Measurements from ENCODE around the gene OR7G2.

The OR7G2 gene

DNA sequence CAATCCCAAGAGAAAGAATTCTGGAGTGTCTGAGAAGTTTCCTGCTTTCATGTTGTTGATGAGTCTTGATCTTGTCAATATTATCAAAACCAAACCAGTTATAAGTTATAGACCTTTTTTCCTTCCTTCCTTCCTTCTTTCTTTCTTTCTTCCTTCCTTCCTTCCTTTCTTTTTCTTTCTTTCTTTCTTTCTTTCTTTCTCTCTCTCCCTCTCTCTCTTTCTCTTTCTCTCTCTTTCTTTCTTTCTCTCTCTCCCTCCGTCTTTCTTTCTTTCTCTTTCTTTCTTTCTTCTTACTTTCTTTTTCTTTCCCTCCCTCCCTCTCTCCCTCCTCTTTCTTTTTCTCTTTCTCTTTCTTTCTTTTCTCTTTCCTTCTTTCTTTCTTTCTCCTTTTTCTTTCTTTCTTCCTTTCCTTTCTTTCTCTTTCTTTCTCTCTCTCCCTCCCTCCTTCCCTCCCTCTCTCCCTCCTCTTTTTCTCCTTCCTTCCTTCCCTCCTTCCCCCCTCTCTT is 19.7 kb upstream of the OR7G2 start, which contains the start of gene OR7G3:
Gene OR7G3 (minus strand): TSS at position 51 of the 506 bp plus-strand sequence. CDS start 0 bp downstream, at position 51.
- no peak for DNase-seq (ENCODE audit: extremely low read depth, low read depth)
- no peak for TF ChIP-seq CTCF (IDR thresholded peaks at IDR 0.05; ENCODE audit: low read depth, low read length)

- DNase-seq (ENCODE audit: extremely low read depth, low read depth), result no peak
- TF ChIP-seq CTCF (IDR thresholded peaks at IDR 0.05; ENCODE audit: low read depth, low read length), result no peak
Measured at GRCh38 chr19:9116547-9116946, 9.3 kb upstream of the OR7G2 start.

- TF ChIP-seq CTCF (IDR thresholded peaks at IDR 0.05; ENCODE audit: low read depth, low read length), result no peak
- no peak for DNase-seq (ENCODE audit: extremely low read depth, low read depth)
Measured at GRCh38 chr19:9115307-9115813, 8.1 kb upstream of the OR7G2 start, which contains the start of gene OR7G1. Gene OR7G1, minus strand, starts transcription at chr19:9115763. Its CDS starts 0 bp downstream, at chr19:9115763.

- no peak for DNase-seq (ENCODE audit: extremely low read depth, low read depth)
- no peak for TF ChIP-seq CTCF (IDR thresholded peaks at IDR 0.05; ENCODE audit: low read depth, low read length)
Measured at GRCh38 chr19:9109959-9110358, 2.7 kb upstream of the OR7G2 start.

GRCh38 chr19:9086761-9087160 is 20.5 kb downstream of the OR7G2 start, which contains the start of gene OR1M1:
Gene OR1M1, plus strand, starts transcription at chr19:9087061. Its CDS starts 6,184 bp downstream, at chr19:9093245.
- DNase-seq (ENCODE audit: extremely low read depth, low read depth), result no peak
- TF ChIP-seq CTCF (IDR thresholded peaks at IDR 0.05; ENCODE audit: low read depth, low read length), result no peak

GRCh38 chr19:9078651-9079050 is 28.6 kb downstream of the OR7G2 start:
- DNase-seq (ENCODE audit: extremely low read depth, low read depth), result no peak
- TF ChIP-seq CTCF (IDR thresholded peaks at IDR 0.05; ENCODE audit: low read depth, low read length), result no peak

DNA sequence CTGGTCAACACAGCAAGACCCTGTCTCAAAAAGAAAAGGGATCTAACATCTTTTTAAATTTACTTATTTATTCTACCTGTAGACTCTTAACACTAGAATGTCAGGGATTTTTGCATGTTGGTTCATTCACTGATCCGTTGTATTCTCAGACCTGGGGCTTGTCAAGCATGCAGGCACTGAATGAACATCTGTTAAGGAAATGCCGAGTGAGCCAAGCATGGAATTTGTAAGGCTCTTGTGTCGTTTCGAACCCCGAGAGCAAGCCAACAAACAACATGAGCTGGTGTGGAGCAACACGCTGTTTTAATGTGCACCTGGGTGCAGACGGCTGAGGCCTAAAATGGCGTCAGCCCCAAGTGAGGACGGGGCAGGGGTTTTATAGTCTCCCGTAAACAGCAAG is 30.4 kb downstream of the OR7G2 start:
- TF ChIP-seq CTCF (IDR thresholded peaks at IDR 0.05; ENCODE audit: low read depth, low read length), result no peak
- DNase-seq (ENCODE audit: extremely low read depth, low read depth), result no peak

Data from AG09319 (cell line).